Esophagus squamous epithelium (tissue), 4 donors: ENCODE data around the gene CEP76.

Experiments
- CTCF ChIP-seq, 6 experiments: fragments of 450-650 bp in 4 of 6; fragments of 200-600 bp in 2 of 6; sonication (generic) in 2 of 6; IDR thresholded peaks; one replicate each; pipeline ENCODE4 v1.5.1; 2016 to 2019; ENCODE audit warnings: antibody characterized with exemption in 6 of 6, mild to moderate bottlenecking in 4 of 6, moderate library complexity in 4 of 6
- POLR2A ChIP-seq, 4 donors: fragments of 450-650 bp; IDR thresholded peaks; one replicate each; pipeline ENCODE4 v1.6.1; 2017; ENCODE audit warnings: antibody characterized with exemption in 4 of 4, mild to moderate bottlenecking in 4 of 4, moderate library complexity in 3 of 4

- TF ChIP-seq CTCF (IDR thresholded peaks at IDR 0.05) (no peak), POLR2A (IDR thresholded peaks at IDR 0.05) (no peak)
These were observed 61.7 kb downstream of the CEP76 start for GRCh38 chr18:12640881-12641200.
